HG03280 (cell line): ENCODE results near the gene ABCC5.
"Not testable (repeated sequence)": the region's sequence is repeated elsewhere in the genome, so short reads cannot be mapped to it uniquely, and the experiment has no call there.

ENCODE experiments used
- ATAC-seq: cut with Tn5 transposase; IDR thresholded peaks from one replicate; pipeline ENCODE4 v1.9.1; 2021; ENCODE audit warnings: mild to moderate bottlenecking, moderate library complexity; ENCODE audit not compliant: unreplicated experiment

The ABCC5 gene

GRCh38 chr3:183896184-183896583, 121.5 kb downstream of the ABCC5 start:
- no peak for ATAC-seq

- ATAC-seq = no peak
These were observed 121.9 kb downstream of the ABCC5 start for GRCh38 chr3:183895774-183896173.

GRCh38 chr3:183895296-183895695, 122.4 kb downstream of the ABCC5 start:
- no peak for ATAC-seq

- no peak for ATAC-seq
These were observed 125.0 kb downstream of the ABCC5 start for GRCh38 chr3:183892610-183893214.

GRCh38 chr3:183885766-183886165, 131.9 kb downstream of the ABCC5 start:
- ATAC-seq = no peak

GRCh38 chr3:183884427-183885296, 133.0 kb downstream of the ABCC5 start, which contains the start of gene PARL:
Gene PARL, minus strand, starts transcription at chr3:183884880. Its CDS starts 34 bp downstream, at chr3:183884846.
- peak; percentile 100 for ATAC-seq

GRCh38 chr3:183884097-183884426, 133.6 kb downstream of the ABCC5 start:
- no peak for ATAC-seq

GRCh38 chr3:183883291-183884096, 134.2 kb downstream of the ABCC5 start:
- no peak for ATAC-seq

GRCh38 chr3:183880121-183880520, 137.6 kb downstream of the ABCC5 start:
- no peak for ATAC-seq

- ATAC-seq = no peak
These were observed 138.4 kb downstream of the ABCC5 start for GRCh38 chr3:183879243-183879642.

GRCh38 chr3:183878071-183878470, 139.6 kb downstream of the ABCC5 start:
- no peak for ATAC-seq

- ATAC-seq = not testable (repeated sequence)
These were observed 140.5 kb downstream of the ABCC5 start for GRCh38 chr3:183877227-183877626.

- no peak for ATAC-seq
These were observed 142.3 kb downstream of the ABCC5 start for GRCh38 chr3:183875411-183875810.

- no peak for ATAC-seq
These were observed 143.8 kb downstream of the ABCC5 start for GRCh38 chr3:183873914-183874313.

GRCh38 chr3:183871541-183871940, 146.1 kb downstream of the ABCC5 start:
- ATAC-seq = no peak

- no peak for ATAC-seq
These were observed 147.1 kb downstream of the ABCC5 start for GRCh38 chr3:183870563-183870962.
